GM12878 (cell line): ENCODE results near the gene SOHLH2. TPM values are rescaled to one million over a fixed set of nuclear protein-coding genes. Genes with fewer than 3 reads are reported as not detected.

Source experiments
- ATAC-seq: fragments of 200-7000 bp; cut with Tn5 transposase; 3 replicates; pipeline ENCODE4 v1.9.1; 2020; ENCODE audit warnings: mild to moderate bottlenecking, moderate library complexity
- BruUV-seq: library from RNA; stranded (reverse); fragments of 400-500 nt; replicated peaks from 2 replicates; lab custom pipeline; 2021; lab: Mats Ljungman, UMichigan
- CTCF ChIA-PET: fragments of 300-600 bp; sonication (Branson Sonifier 250); formaldehyde crosslinking; extraction: SDS; loops from one replicate; lab custom pipeline; 2021; ENCODE audit warnings: inconsistent platforms; lab: Yijun Ruan, JAX
- POLR2A ChIA-PET: fragments of 350-600 bp; formaldehyde crosslinking; extraction: SDS; loops from one replicate; lab custom pipeline; 2021; ENCODE audit warnings: inconsistent platforms; lab: Charles Lee
- RAD21 ChIA-PET: fragments of 300-600 bp; sonication (Branson Sonifier 250); formaldehyde crosslinking; loops from one replicate; lab custom pipeline; 2023; ENCODE audit warnings: antibody characterized with exemption; ENCODE audit not compliant: unreplicated experiment; lab: Charles Lee
- SMC1A ChIA-PET: fragments of 300-600 bp; sonication (Branson Sonifier 250); formaldehyde crosslinking; loops from one replicate; lab custom pipeline; 2023; ENCODE audit not compliant: unreplicated experiment, uncharacterized antibody; lab: Charles Lee
- DNase-seq: peaks from one replicate; pipeline ENCODE4 v3.0.0-alpha.2; 2011; ENCODE audit warnings: low read depth, low spot score
- FAIRE-seq: peaks from 3 replicates; lab custom pipeline; 2011; peaks lifted over from hg19 to GRCh38; lab: Jason Lieb, UNC
- H2AFZ ChIP-seq: 2 replicates; pipeline ENCODE4 v1.6.0; 2011; ENCODE audit warnings: low read depth, low read length, control low read depth; ENCODE audit not compliant: control insufficient read depth
- H3K27ac ChIP-seq: 2 replicates; pipeline ENCODE4 v1.5.1; 2011; ENCODE audit warnings: control low read depth; ENCODE audit not compliant: control insufficient read depth, insufficient read depth
- H3K27me3 ChIP-seq, 2 experiments: replicated peaks in 1 of 2; 2 replicates each; pipeline versions ENCODE4 v1.6.0 to v1.6.1; 2011; ENCODE audit warnings: low read length in 1 of 2; ENCODE audit not compliant: control insufficient read depth in 2 of 2, insufficient read depth in 2 of 2
- H3K36me3 ChIP-seq, 2 experiments: 2 replicates each; pipeline ENCODE4 v1.5.1; 2011; ENCODE audit warnings: low read length in 1 of 2; ENCODE audit not compliant: control insufficient read depth in 2 of 2, insufficient read depth in 2 of 2
- H3K4me1 ChIP-seq: 2 replicates; pipeline ENCODE4 v1.6.1; 2011; ENCODE audit warnings: mild to moderate bottlenecking, low read length, moderate library complexity, mixed read lengths; ENCODE audit not compliant: control insufficient read depth, insufficient read depth
- H3K4me2 ChIP-seq: 2 replicates; pipeline ENCODE4 v1.6.0; 2011; ENCODE audit warnings: control low read depth; ENCODE audit not compliant: control insufficient read depth, insufficient read depth
- H3K4me3 ChIP-seq: fragments of 200-600 bp; sonication (generic); 2 replicates; pipeline ENCODE4 v1.5.1; 2016
- H3K79me2 ChIP-seq: 2 replicates; pipeline ENCODE4 v1.6.0; 2011; ENCODE audit warnings: low read length; ENCODE audit not compliant: control insufficient read depth, insufficient read depth
- H3K9ac ChIP-seq: 2 replicates; pipeline ENCODE4 v1.8.0; 2011; ENCODE audit warnings: low read length, control low read depth, mixed read lengths; ENCODE audit not compliant: control insufficient read depth, insufficient read depth
- H3K9me3 ChIP-seq: replicated peaks from 3 replicates; pipeline ENCODE4 v1.5.1; 2011; ENCODE audit warnings: mild to moderate bottlenecking, low read length; ENCODE audit not compliant: control insufficient read depth, insufficient read depth
- H4K20me1 ChIP-seq: 2 replicates; pipeline ENCODE4 v1.6.0; 2011; ENCODE audit not compliant: control insufficient read depth, insufficient read depth
- CUX1 ChIP-seq: IDR thresholded peaks from 2 replicates; pipeline ENCODE4 v1.6.1; 2012; ENCODE audit warnings: improper control_type of control experiment, low read depth, low read length; ENCODE audit not compliant: insufficient replicate concordance
- GABPA ChIP-seq: IDR thresholded peaks from 2 replicates; pipeline ENCODE4 v1.6.1; 2014; ENCODE audit warnings: antibody characterized with exemption, low read depth, mild to moderate bottlenecking, inconsistent platforms
- JUNB ChIP-seq: IDR thresholded peaks from 2 replicates; pipeline ENCODE4 v1.6.1; 2016; ENCODE audit warnings: antibody characterized with exemption, mild to moderate bottlenecking
- KAT2A ChIP-seq: conservative IDR thresholded peaks from 2 replicates; pipeline ENCODE4 v1.6.1; 2011; ENCODE audit warnings: low read depth, low read length; ENCODE audit not compliant: control insufficient read depth
- POLR2AphosphoS2 ChIP-seq: IDR thresholded peaks from 2 replicates; pipeline ENCODE4 v1.6.1; 2011; ENCODE audit warnings: low read depth, mild to moderate bottlenecking, low read length, improper control_type of control experiment, moderate library complexity
- SRF ChIP-seq, 2 experiments: IDR thresholded peaks; 2 replicates each; pipeline ENCODE4 v1.6.1; 2011; ENCODE audit warnings: low read depth in 2 of 2, low read length in 2 of 2, mild to moderate bottlenecking in 1 of 2, moderate library complexity in 1 of 2
- SUZ12 ChIP-seq: fragments of 200-600 bp; sonication (generic); IDR thresholded peaks from one replicate; pipeline ENCODE4 v1.6.1; 2018; ENCODE audit warnings: antibody characterized with exemption, mild to moderate bottlenecking; ENCODE audit not compliant: unreplicated experiment
- ZBED1 ChIP-seq: IDR thresholded peaks from 2 replicates; pipeline ENCODE4 v1.6.1; 2016; ENCODE audit warnings: borderline replicate concordance
- ZNF687 ChIP-seq: fragments of 450-650 bp; IDR thresholded peaks from 2 replicates; pipeline ENCODE4 v1.6.1; 2017; ENCODE audit warnings: mild to moderate bottlenecking, moderate library complexity
- WGBS: methylation state at CpG from one replicate; pipeline ENCODE4 v1.1.6; 2016; ENCODE audit warnings: low lambda C conversion rate; ENCODE audit not compliant: insufficient replicate concordance, insufficient coverage; ENCODE audit errors: missing lambda C conversion rate; 5-methylcytosine and 5-hydroxymethylcytosine counted together
- in situ Hi-C: fragments of 300-500 bp; cut with MboI; formaldehyde crosslinking; loops from 9 replicates; pipeline ENCODE4 v1.14.3; 2018; ENCODE audit warnings: mixed read lengths
- intact Hi-C: fragments of 100-400 bp; cut with micrococcal nuclease; formaldehyde crosslinking; loops from one replicate; pipeline ENCODE4 v1.14.2; 2022; ENCODE audit not compliant: unreplicated experiment
- polyA plus RNA-seq, 11 experiments: library from polyadenylated mRNA; depleted of rRNA in 4 of 11; unstranded in 6 of 11; stranded (reverse) in 5 of 11; fragments of >200 nt; fragmentation: Nextera tagmentation in 4 of 11; fragmentation: Illumina TruSeq in 1 of 11; extraction: Ambion mirVana in 4 of 11; extraction: Trizol in 1 of 11; gene quantifications; 1 replicate in 1 of 11; 2 replicates in 10 of 11; pipeline versions ENCODE4 v1.2.1 to v1.2.3, GENCODE V29; 2011 to 2016; ENCODE audit warnings: inconsistent platforms in 2 of 11, missing spikeins in 2 of 11, low read depth in 1 of 11
- total RNA-seq, 4 experiments: library from RNA; depleted of rRNA in 3 of 4; stranded (reverse); fragments of >200 nt in 3 of 4; fragmentation: Illumina TruSeq in 1 of 4; extraction: Trizol in 1 of 4; gene quantifications; 2 replicates each; pipeline versions ENCODE4 v1.2.1 to v1.2.3, GENCODE V29; 2013 to 2021
- TF ChIP-seq, protein P1 (sequence below): fragments of 450-650 bp; IDR thresholded peaks from 2 replicates; pipeline ENCODE4 v1.6.1; 2018; ENCODE audit warnings: borderline replicate concordance, mild to moderate bottlenecking; ENCODE audit not compliant: partially characterized antibody

The SOHLH2 gene
- total and polyA plus RNA-seq, 10 of the 15 experiments (the other 5 are each of a cell fraction or from before 2014, with no cell fraction given), result 2.4 TPM; not detected in 9

DNA sequence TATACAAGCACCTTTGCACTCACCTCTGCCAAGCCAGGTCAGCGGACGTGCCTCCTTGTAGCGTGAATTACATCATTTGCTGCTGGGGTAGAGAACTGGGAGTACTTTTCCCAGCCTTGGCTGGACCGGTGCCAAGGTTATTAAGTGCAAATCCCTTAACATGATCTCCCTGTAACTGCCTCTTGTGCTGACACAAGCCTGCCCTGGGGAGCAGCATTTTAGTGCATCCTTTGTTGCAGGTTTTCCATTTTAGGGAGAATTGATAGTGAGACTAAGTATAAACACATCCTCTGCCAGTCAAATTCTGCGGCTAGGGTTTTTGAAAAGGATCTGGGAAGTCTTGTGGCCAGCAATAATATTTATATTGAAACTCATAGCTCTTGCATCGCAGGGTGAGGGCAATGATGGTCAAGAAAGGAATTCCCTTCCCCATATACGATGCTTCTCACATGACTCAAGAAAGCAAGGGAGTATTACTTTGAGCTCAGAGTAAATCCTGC is 50.5 kb downstream of the SOHLH2 start:
- ATAC-seq (no peak), DNase-seq (no peak), FAIRE-seq (no peak)
- no peaks in the 10 kb centered on the region for H3K4me1 ChIP-seq
- 9% methylated on average over 7 of the region's 7 CpGs for WGBS
- SMC1A ChIA-PET, result no interaction called here
- no TSS peak for BruUV-seq
- H3K4me3 ChIP-seq, result no peak overlapping the region
- no peaks in the 10 kb centered on the region for H4K20me1 ChIP-seq
- CTCF ChIA-PET, result interaction anchor here (1.0 to 1.3 kb wide), 2 partner anchors 17 to 119 kb away, joined by 3 read pairs; no protein-coding TSS in a partner anchor
- H3K9ac ChIP-seq, result no peak overlapping the region
- H3K4me2 ChIP-seq, result no peak overlapping the region
- TF ChIP-seq SUZ12 (no peak), ZBED1 (no peak), GABPA (no peak), KAT2A (no peak), ZNF687 (no peak), CUX1 (no peak), SRF (IDR thresholded peaks at IDR 0.05; ENCODE audit: low read depth in 2 of 2, low read length in 2 of 2) (no peak), JUNB (no peak), POLR2AphosphoS2 (no peak)
- TF ChIP-seq, protein P1, sequence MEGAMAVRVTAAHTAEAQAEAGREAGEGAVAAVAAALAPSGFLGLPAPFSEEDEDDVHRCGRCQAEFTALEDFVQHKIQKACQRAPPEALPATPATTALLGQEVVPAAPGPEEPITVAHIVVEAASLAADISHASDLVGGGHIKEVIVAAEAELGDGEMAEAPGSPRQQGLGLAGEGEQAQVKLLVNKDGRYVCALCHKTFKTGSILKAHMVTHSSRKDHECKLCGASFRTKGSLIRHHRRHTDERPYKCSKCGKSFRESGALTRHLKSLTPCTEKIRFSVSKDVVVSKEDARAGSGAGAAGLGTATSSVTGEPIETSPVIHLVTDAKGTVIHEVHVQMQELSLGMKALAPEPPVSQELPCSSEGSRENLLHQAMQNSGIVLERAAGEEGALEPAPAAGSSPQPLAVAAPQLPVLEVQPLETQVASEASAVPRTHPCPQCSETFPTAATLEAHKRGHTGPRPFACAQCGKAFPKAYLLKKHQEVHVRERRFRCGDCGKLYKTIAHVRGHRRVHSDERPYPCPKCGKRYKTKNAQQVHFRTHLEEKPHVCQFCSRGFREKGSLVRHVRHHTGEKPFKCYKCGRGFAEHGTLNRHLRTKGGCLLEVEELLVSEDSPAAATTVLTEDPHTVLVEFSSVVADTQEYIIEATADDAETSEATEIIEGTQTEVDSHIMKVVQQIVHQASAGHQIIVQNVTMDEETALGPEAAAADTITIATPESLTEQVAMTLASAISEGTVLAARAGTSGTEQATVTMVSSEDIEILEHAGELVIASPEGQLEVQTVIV, result no peak
- intact Hi-C loops, result no loop called here
- H3K27ac ChIP-seq, result no peak overlapping the region
- H3K27me3 ChIP-seq, result no peaks in the 10 kb centered on the region
- H3K79me2 ChIP-seq, result no peaks in the 10 kb centered on the region
- POLR2A ChIA-PET, result no interaction called here
- no peaks in the 10 kb centered on the region for H3K36me3 ChIP-seq
- H3K9me3 ChIP-seq, result no peaks in the 10 kb centered on the region
- RAD21 ChIA-PET, result interaction anchor here (1.0 kb wide), 1 partner anchor 111 kb away, joined by 3 read pairs; no protein-coding TSS in a partner anchor
- in situ Hi-C loops, result no loop called here
- no peak overlapping the region for H2AFZ ChIP-seq
